WTC11 (cell line): ENCODE measurements around the gene PSMB10. TPM values are rescaled to one million over a fixed set of nuclear protein-coding genes. Genes with fewer than 3 reads are reported as not detected.

Source experiments
- ATF1 ChIP-seq: sonication (generic); formaldehyde crosslinking; IDR thresholded peaks from 2 replicates; pipeline ENCODE4 v1.8.1; 2023; ENCODE audit warnings: mild to moderate bottlenecking, moderate library complexity, missing genetic modification reagents
- CBFB ChIP-seq: sonication (generic); formaldehyde crosslinking; IDR thresholded peaks from 2 replicates; pipeline ENCODE4 v1.8.1; 2022; ENCODE audit warnings: mild to moderate bottlenecking, low read depth, missing genetic modification reagents
- CREB1 ChIP-seq: sonication (generic); formaldehyde crosslinking; IDR thresholded peaks from 2 replicates; pipeline ENCODE4 v1.8.0; 2023; ENCODE audit warnings: mild to moderate bottlenecking, missing genetic modification reagents
- CTCF ChIP-seq: fragments of 200-600 bp; IDR thresholded peaks from 2 replicates; pipeline ENCODE4 v1.8.0; 2022; ENCODE audit warnings: antibody characterized with exemption
- ELF4 ChIP-seq: sonication (generic); formaldehyde crosslinking; IDR thresholded peaks from 2 replicates; pipeline ENCODE4 v1.8.1; 2022; ENCODE audit warnings: low read depth, mild to moderate bottlenecking, moderate library complexity, missing genetic modification reagents
- ERG ChIP-seq: fragments of 250-450 bp; sonication (Bioruptor Pico); IDR thresholded peaks from 2 replicates; pipeline ENCODE4 v1.8.0; 2021; ENCODE audit warnings: mild to moderate bottlenecking
- FOXJ3 ChIP-seq: sonication (generic); formaldehyde crosslinking; IDR thresholded peaks from 2 replicates; pipeline ENCODE4 v1.9.0; 2021; ENCODE audit warnings: missing genetic modification reagents, mild to moderate bottlenecking, borderline replicate concordance
- FOXP1 ChIP-seq: sonication (generic); formaldehyde crosslinking; IDR thresholded peaks from 2 replicates; pipeline ENCODE4 v1.8.0; 2022; ENCODE audit warnings: missing genetic modification reagents, mild to moderate bottlenecking, moderate library complexity, borderline replicate concordance
- GTF2I ChIP-seq: fragments of 250-450 bp; sonication (Bioruptor Pico); conservative IDR thresholded peaks from 2 replicates; pipeline ENCODE4 v1.4.0; 2021; ENCODE audit warnings: mild to moderate bottlenecking
- HMGXB4 ChIP-seq: sonication (generic); formaldehyde crosslinking; IDR thresholded peaks from 2 replicates; pipeline ENCODE4 v1.8.1; 2023; ENCODE audit warnings: mild to moderate bottlenecking, moderate library complexity, missing genetic modification reagents
- KAT7 ChIP-seq: sonication (generic); formaldehyde crosslinking; IDR thresholded peaks from 2 replicates; pipeline ENCODE4 v1.8.1; 2023; ENCODE audit warnings: missing genetic modification reagents, mild to moderate bottlenecking, borderline replicate concordance
- MAX ChIP-seq: sonication (generic); formaldehyde crosslinking; IDR thresholded peaks from 2 replicates; pipeline ENCODE4 v1.8.0; 2022; ENCODE audit warnings: mild to moderate bottlenecking, missing genetic modification reagents
- MYBL2 ChIP-seq: sonication (generic); formaldehyde crosslinking; IDR thresholded peaks from 2 replicates; pipeline ENCODE4 v1.8.1; 2023; ENCODE audit warnings: mild to moderate bottlenecking, moderate library complexity, missing genetic modification reagents
- PRDM15 ChIP-seq: sonication (generic); formaldehyde crosslinking; IDR thresholded peaks from 2 replicates; pipeline ENCODE4 v1.8.0; 2022; ENCODE audit warnings: missing genetic modification reagents
- PREB ChIP-seq: sonication (generic); formaldehyde crosslinking; IDR thresholded peaks from 2 replicates; pipeline ENCODE4 v1.8.1; 2022; ENCODE audit warnings: mild to moderate bottlenecking, missing genetic modification reagents, moderate library complexity, borderline replicate concordance
- SMAD3 ChIP-seq: sonication (generic); formaldehyde crosslinking; IDR thresholded peaks from 2 replicates; pipeline ENCODE4 v1.8.0; 2022; ENCODE audit warnings: missing genetic modification reagents, mild to moderate bottlenecking, borderline replicate concordance
- SMAD4 ChIP-seq: sonication (generic); formaldehyde crosslinking; IDR thresholded peaks from 2 replicates; pipeline ENCODE4 v1.8.0; 2022; ENCODE audit warnings: mild to moderate bottlenecking, missing genetic modification reagents
- SP1 ChIP-seq: sonication (generic); formaldehyde crosslinking; conservative IDR thresholded peaks from 2 replicates; pipeline ENCODE4 v1.8.1; 2022; ENCODE audit warnings: missing genetic modification reagents
- ZMAT4 ChIP-seq: fragments of 250-450 bp; sonication (Bioruptor Pico); IDR thresholded peaks from 2 replicates; pipeline ENCODE4 v1.9.0; 2021; ENCODE audit warnings: mild to moderate bottlenecking
- ZNF317 ChIP-seq: sonication (generic); formaldehyde crosslinking; IDR thresholded peaks from 2 replicates; pipeline ENCODE4 v1.8.1; 2023; ENCODE audit warnings: low read depth, mild to moderate bottlenecking, moderate library complexity, missing genetic modification reagents, borderline replicate concordance
- ZNF396 ChIP-seq: fragments of 250-450 bp; sonication (Bioruptor Pico); IDR thresholded peaks from 2 replicates; pipeline ENCODE4 v1.8.0; 2021; ENCODE audit warnings: mild to moderate bottlenecking, moderate library complexity, borderline replicate concordance
- ZNF416 ChIP-seq: fragments of 250-450 bp; sonication (Bioruptor Pico); IDR thresholded peaks from 2 replicates; pipeline ENCODE4 v1.9.0; 2021; ENCODE audit warnings: mild to moderate bottlenecking, inconsistent platforms
- ZNF532 ChIP-seq: fragments of 250-450 bp; sonication (Bioruptor Pico); IDR thresholded peaks from 2 replicates; pipeline ENCODE4 v1.9.0; 2021; ENCODE audit warnings: mild to moderate bottlenecking, borderline replicate concordance
- total RNA-seq: library from RNA; stranded (reverse); gene quantifications from 3 replicates; pipeline ENCODE4 v1.2.3, GENCODE V29; 2021

Gene PSMB10
- total RNA-seq, 1 experiment from 2014 or later = 40.9 TPM

GRCh38 chr16:67892899-67893742, 43.5 kb downstream of the PSMB10 start, which contains the start of gene PSKH1 (continued):
- no peak for TF ChIP-seq ZNF396 (CRISPR knock-in tag)
- TF ChIP-seq FOXP1 (CRISPR knock-in tag) = peak; percentile 76; the same call in 1 of the 2 replicates
- no peak for TF ChIP-seq CBFB (CRISPR knock-in tag)
- no peak for TF ChIP-seq PREB (CRISPR knock-in tag)
- TF ChIP-seq ATF1 (CRISPR knock-in tag) = no peak
- TF ChIP-seq GTF2I = no peak
- TF ChIP-seq CTCF = no peak
- TF ChIP-seq HMGXB4 (CRISPR knock-in tag) = no peak; the same call in 1 of the 2 replicates
- no peak for TF ChIP-seq ERG (CRISPR knock-in tag)
- no peak for TF ChIP-seq MYBL2 (CRISPR knock-in tag)
- no peak for TF ChIP-seq SMAD4 (CRISPR knock-in tag)
- peak; percentile 60; the same call in 1 of the 2 replicates for TF ChIP-seq ZNF416 (CRISPR knock-in tag)
- no peak for TF ChIP-seq ZMAT4 (CRISPR knock-in tag)
- peak; percentile 93; the same call in 1 of the 2 replicates for TF ChIP-seq SP1 (CRISPR knock-in tag)
- 0 out of 2 replicates have a peak, but pooled peaks have one; percentile 38 for TF ChIP-seq ZNF317 (CRISPR knock-in tag)
- no peak for TF ChIP-seq SMAD3 (CRISPR knock-in tag)
- TF ChIP-seq ELF4 (CRISPR knock-in tag) = no peak
- peak; percentile 71; the same call in 1 of the 2 replicates for TF ChIP-seq KAT7 (CRISPR knock-in tag)
- TF ChIP-seq CREB1 (CRISPR knock-in tag) = no peak
- TF ChIP-seq FOXJ3 = no peak
- TF ChIP-seq MAX (CRISPR knock-in tag) = no peak; the same call in 1 of the 2 replicates
- TF ChIP-seq PRDM15 = no peak; the same call in 1 of the 2 replicates
- TF ChIP-seq ZNF532 (CRISPR knock-in tag) = no peak
